Endothelial cell of umbilical vein (primary cell): ENCODE data around the gene AZGP1. TPM values are rescaled to one million over a fixed set of nuclear protein-coding genes. Genes with fewer than 3 reads are reported as not detected.

Source experiments
- Bru-seq: library from RNA; stranded (reverse); fragments of 400-500 nt; gene quantifications from one replicate; lab custom pipeline; 2021; lab: Mats Ljungman, UMichigan
- BruChase-seq, 2 experiments: library from RNA; stranded (reverse); fragments of 400-500 nt; gene quantifications; one replicate each; lab custom pipeline; 2021; lab: Mats Ljungman, UMichigan
- BruUV-seq: library from RNA; stranded (reverse); fragments of 400-500 nt; replicated peaks from 2 replicates; lab custom pipeline; 2021; lab: Mats Ljungman, UMichigan
- CTCF ChIA-PET: fragments of 300-600, 350-600 bp; sonication (Branson Sonifier 250); formaldehyde crosslinking; loops from one replicate; lab custom pipeline; 2021; ENCODE audit warnings: antibody characterized with exemption, inconsistent platforms; lab: Charles Lee
- POLR2A ChIA-PET: fragments of 300-600, 350-600 bp; sonication (Branson Sonifier 250); formaldehyde crosslinking; loops from one replicate; lab custom pipeline; 2021; ENCODE audit warnings: antibody characterized with exemption, inconsistent platforms; lab: Charles Lee
- DNase-seq: peaks from one replicate; pipeline ENCODE4 v3.0.0-alpha.2; 2011; ENCODE audit warnings: low read depth, low spot score
- FAIRE-seq: peaks from 2 replicates; lab custom pipeline; 2011; peaks lifted over from hg19 to GRCh38; lab: Jason Lieb, UNC
- H2AFZ ChIP-seq: 2 replicates; pipeline ENCODE4 v1.6.0; 2012; ENCODE audit warnings: low read depth, low read length, control low read depth, inconsistent platforms
- H3K27ac ChIP-seq: 2 replicates; pipeline ENCODE4 v1.5.1; 2011; ENCODE audit warnings: low read depth, mild to moderate bottlenecking, control low read depth, low read length, moderate library complexity; ENCODE audit not compliant: insufficient read depth
- H3K27me3 ChIP-seq, 2 experiments: 2 replicates each; pipeline versions ENCODE4 v1.6.0 to v1.6.1; 2011; ENCODE audit warnings: low read length in 2 of 2, mixed read lengths in 1 of 2; ENCODE audit not compliant: control insufficient read depth in 2 of 2, insufficient read depth in 2 of 2
- H3K36me3 ChIP-seq, 2 experiments: 2 replicates in 1 of 2; 3 replicates in 1 of 2; pipeline ENCODE4 v1.5.1; 2011; ENCODE audit warnings: low read length in 2 of 2, mild to moderate bottlenecking in 1 of 2, moderate library complexity in 1 of 2; ENCODE audit not compliant: control insufficient read depth in 2 of 2, insufficient read depth in 2 of 2; ENCODE audit errors: extremely low read depth in 1 of 2
- H3K4me1 ChIP-seq: 3 replicates; pipeline ENCODE4 v1.5.1; 2011; ENCODE audit warnings: mild to moderate bottlenecking, low read length; ENCODE audit not compliant: control insufficient read depth, insufficient read depth; ENCODE audit errors: extremely low read depth
- H3K4me2 ChIP-seq: 2 replicates; pipeline ENCODE4 v1.6.1; 2011; ENCODE audit warnings: low read length, control low read depth, mixed read lengths; ENCODE audit not compliant: insufficient read depth
- H3K4me3 ChIP-seq, 3 experiments: fragments of 200-600 bp in 1 of 3; sonication (generic), shearing (Covaris generic) in 1 of 3; replicated peaks in 1 of 3; 2 replicates each; pipeline ENCODE4 v1.5.1; 2011 to 2016; ENCODE audit warnings: control low read depth in 3 of 3, low read length in 3 of 3, mild to moderate bottlenecking in 2 of 3, inconsistent platforms in 1 of 3, low read depth in 1 of 3, moderate library complexity in 1 of 3; ENCODE audit not compliant: insufficient read depth in 1 of 3
- H3K79me2 ChIP-seq: 2 replicates; pipeline ENCODE4 v1.6.0; 2012; ENCODE audit warnings: low read length, inconsistent platforms; ENCODE audit not compliant: control insufficient read depth, insufficient read depth
- H3K9ac ChIP-seq: replicated peaks from 2 replicates; pipeline ENCODE3; 2011; ENCODE audit warnings: low read length, control low read depth; ENCODE audit not compliant: insufficient read depth; ENCODE audit errors: extremely low read depth
- H3K9me1 ChIP-seq: replicated peaks from 3 replicates; pipeline ENCODE4 v1.6.0; 2011; ENCODE audit warnings: mild to moderate bottlenecking, low read length; ENCODE audit not compliant: control insufficient read depth, insufficient read depth; ENCODE audit errors: extremely low read depth
- H3K9me3 ChIP-seq: replicated peaks from 2 replicates; pipeline ENCODE4 v1.5.1; 2012; ENCODE audit warnings: low read length, inconsistent platforms; ENCODE audit not compliant: control insufficient read depth, insufficient read depth
- H4K20me1 ChIP-seq: replicated peaks from 2 replicates; pipeline ENCODE3; 2011; ENCODE audit warnings: mild to moderate bottlenecking, low read length; ENCODE audit not compliant: control insufficient read depth, insufficient read depth; ENCODE audit errors: extremely low read depth
- EZH2 ChIP-seq: IDR thresholded peaks from 2 replicates; pipeline ENCODE4 v1.6.1; 2012; ENCODE audit warnings: borderline replicate concordance, low read depth, mild to moderate bottlenecking, moderate library complexity, low read length, inconsistent platforms; ENCODE audit not compliant: severe bottlenecking
- FOS ChIP-seq: IDR thresholded peaks from 2 replicates; pipeline ENCODE4 v1.6.1; 2011; ENCODE audit warnings: mild to moderate bottlenecking, low read length, moderate library complexity, borderline replicate concordance; ENCODE audit not compliant: insufficient read depth
- GATA2 ChIP-seq: IDR thresholded peaks from 2 replicates; pipeline ENCODE4 v1.7.0; 2011; ENCODE audit warnings: low read depth, mild to moderate bottlenecking, moderate library complexity, mixed read lengths, low read length; ENCODE audit not compliant: insufficient read length, insufficient read depth
- JUN ChIP-seq: IDR thresholded peaks from 2 replicates; pipeline ENCODE4 v1.6.1; 2011; ENCODE audit warnings: borderline replicate concordance, low read depth; ENCODE audit not compliant: insufficient read length, insufficient read depth
- MAX ChIP-seq: IDR thresholded peaks from 2 replicates; pipeline ENCODE4 v1.6.1; 2011; ENCODE audit not compliant: insufficient read depth, insufficient read length
- MYC ChIP-seq: IDR thresholded peaks from one replicate; pipeline ENCODE4 v1.6.1; 2011; ENCODE audit warnings: mild to moderate bottlenecking, low read depth, low read length
- POLR2A ChIP-seq: IDR thresholded peaks from 2 replicates; pipeline ENCODE4 v1.6.1; 2012; ENCODE audit warnings: low read depth, mild to moderate bottlenecking, control low read depth, low read length
- POLR2AphosphoS5 ChIP-seq: IDR thresholded peaks from 2 replicates; pipeline ENCODE4 v1.6.1; 2012; ENCODE audit warnings: low read depth, mild to moderate bottlenecking, control low read depth, low read length, moderate library complexity; ENCODE audit not compliant: insufficient read depth
- dilution Hi-C: fragments of 300-500 bp; cut with MboI; formaldehyde crosslinking; loops from one replicate; pipeline ENCODE4 v1.15.0; 2019; ENCODE audit warnings: low sequenced_read_pairs; ENCODE audit not compliant: extremely low pct_ligation_motif_present
- intact Hi-C: fragments of 100-400 bp; cut with micrococcal nuclease; formaldehyde crosslinking; loops from one replicate; pipeline ENCODE4 v1.10.0; 2022
- long read RNA-seq: library from polyadenylated mRNA; stranded (forward); transcript quantifications from one replicate; pipeline ENCODE4 v2.0.0, GENCODE V29; 2021
- polyA minus RNA-seq, 3 experiments: library from RNA; depleted of rRNA, polyadenylated mRNA; stranded (reverse); fragments of >200 nt; gene quantifications; 1 replicate in 1 of 3; 2 replicates in 2 of 3; pipeline ENCODE4 v1.2.3, GENCODE V29; 2011
- polyA plus RNA-seq, 4 experiments: library from polyadenylated mRNA; depleted of rRNA in 3 of 4; stranded (reverse) in 3 of 4; unstranded in 1 of 4; fragments of >200 nt; gene quantifications; 2 replicates each; pipeline versions ENCODE4 v1.2.1 to v1.2.3, GENCODE V29; 2011 to 2012; ENCODE audit warnings: missing spikeins in 1 of 4
- total RNA-seq: library from RNA; stranded (reverse); gene quantifications from 2 replicates; pipeline ENCODE4 v1.2.3, GENCODE V29; 2021
- TF ChIP-seq, protein P1 (sequence below), 2 donors: IDR thresholded peaks; 1 replicate in 1 of 2; 2 replicates in 1 of 2; pipeline ENCODE4 v1.5.1; 2011; ENCODE audit warnings: low read length in 2 of 2, mild to moderate bottlenecking in 2 of 2, moderate library complexity in 2 of 2, control low read depth in 1 of 2, inconsistent platforms in 1 of 2, low read depth in 1 of 2; ENCODE audit not compliant: insufficient read depth in 1 of 2; ENCODE audit errors: extremely low read depth in 1 of 2

Gene AZGP1
- total RNA-seq (not detected in 2 replicates), polyA plus RNA-seq (not detected in 2 replicates), polyA minus RNA-seq (not detected in 2 replicates), Bru-seq, nascent RNA (not detected), BruChase-seq, experiment 1, labeled RNA remaining after a 6-hour chase (not detected), BruChase-seq, experiment 2, labeled RNA remaining after a 2-hour chase (not detected)
- polyA plus RNA-seq (2011; cell fraction: cytosol; rRNA removed) = not detected in 2 replicates
- not detected in 2 replicates for polyA plus RNA-seq (2011; cell fraction: nucleus; rRNA removed)
- polyA plus RNA-seq (2012) = not detected in 2 replicates
- not detected for polyA minus RNA-seq (2011; cell fraction: cytosol; rRNA and poly(A)+ RNA removed)
- not detected in 2 replicates for polyA minus RNA-seq (2011; cell fraction: nucleus; rRNA and poly(A)+ RNA removed)
- long read RNA-seq = 0 reads

GRCh38 chr7:99975782-99976521 lies at the start of gene AZGP1:
TSS of gene AZGP1 (minus strand) at chr7:99976031. CDS start at chr7:99976020, 11 bp downstream.
- DNase-seq (no peak), FAIRE-seq (no peak)
- Histone ChIP-seq H4K20me1 (no peaks in the 10 kb centered on the region), H2AFZ (no peak within 1 kb of the TSS), H3K4me3 (no peak within 1 kb of the TSS), H3K4me1 (no peaks in the 10 kb centered on the region), H3K36me3 (no peaks in the 10 kb centered on the region), H3K27me3 (peaks cover 0 to 5% of the 10 kb centered on the region in 2 experiments), H3K4me2 (no peak within 1 kb of the TSS), H3K9ac (no peak within 1 kb of the TSS), H3K27ac (no peak within 1 kb of the TSS), H3K9me3 (no peaks in the 10 kb centered on the region), H3K9me1 (no peaks in the 10 kb centered on the region), H3K79me2 (no peaks in the 10 kb centered on the region)
- CTCF ChIA-PET = interaction anchor here (0.6 to 1.5 kb wide), 2 partner anchors 77 to 1315 kb away, joined by 3 to 4 read pairs; no protein-coding TSS in a partner anchor
- TF ChIP-seq EZH2 (no peak), MAX (no peak), FOS (no peak), GATA2 (no peak), POLR2A (no peak), MYC (no peak), JUN (no peak), POLR2AphosphoS5 (no peak)
- TF ChIP-seq, protein P1, sequence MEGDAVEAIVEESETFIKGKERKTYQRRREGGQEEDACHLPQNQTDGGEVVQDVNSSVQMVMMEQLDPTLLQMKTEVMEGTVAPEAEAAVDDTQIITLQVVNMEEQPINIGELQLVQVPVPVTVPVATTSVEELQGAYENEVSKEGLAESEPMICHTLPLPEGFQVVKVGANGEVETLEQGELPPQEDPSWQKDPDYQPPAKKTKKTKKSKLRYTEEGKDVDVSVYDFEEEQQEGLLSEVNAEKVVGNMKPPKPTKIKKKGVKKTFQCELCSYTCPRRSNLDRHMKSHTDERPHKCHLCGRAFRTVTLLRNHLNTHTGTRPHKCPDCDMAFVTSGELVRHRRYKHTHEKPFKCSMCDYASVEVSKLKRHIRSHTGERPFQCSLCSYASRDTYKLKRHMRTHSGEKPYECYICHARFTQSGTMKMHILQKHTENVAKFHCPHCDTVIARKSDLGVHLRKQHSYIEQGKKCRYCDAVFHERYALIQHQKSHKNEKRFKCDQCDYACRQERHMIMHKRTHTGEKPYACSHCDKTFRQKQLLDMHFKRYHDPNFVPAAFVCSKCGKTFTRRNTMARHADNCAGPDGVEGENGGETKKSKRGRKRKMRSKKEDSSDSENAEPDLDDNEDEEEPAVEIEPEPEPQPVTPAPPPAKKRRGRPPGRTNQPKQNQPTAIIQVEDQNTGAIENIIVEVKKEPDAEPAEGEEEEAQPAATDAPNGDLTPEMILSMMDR (IDR thresholded peaks at IDR 0.05; ENCODE audit: extremely low read depth in 1 of 2, insufficient read depth in 1 of 2, low read depth in 1 of 2, low read length in 2 of 2) = no peak
- intact Hi-C loops (loop anchor here (5.0 kb wide), 1 partner anchor 76 kb away; no protein-coding TSS in a partner anchor), dilution Hi-C loops (no loop called here)
- BruUV-seq = no TSS peak
- POLR2A ChIA-PET = no interaction called here
